M059J (cell line): ENCODE results near the gene ATP2C2. TPM values are rescaled to one million over a fixed set of nuclear protein-coding genes. Genes with fewer than 3 reads are reported as not detected.

Experiments used
- DNase-seq: peaks from one replicate; pipeline ENCODE4 v3.0.0-alpha.2; 2012; ENCODE audit warnings: low read depth
- total RNA-seq: library from RNA; depleted of rRNA; stranded (reverse); fragments of >200 nt; shearing (Covaris generic); gene quantifications from 2 replicates; pipeline ENCODE4 v1.2.3, GENCODE V29; 2014

The ATP2C2 gene
- total RNA-seq, 1 experiment from 2014 or later, result 0.07 TPM

DNA sequence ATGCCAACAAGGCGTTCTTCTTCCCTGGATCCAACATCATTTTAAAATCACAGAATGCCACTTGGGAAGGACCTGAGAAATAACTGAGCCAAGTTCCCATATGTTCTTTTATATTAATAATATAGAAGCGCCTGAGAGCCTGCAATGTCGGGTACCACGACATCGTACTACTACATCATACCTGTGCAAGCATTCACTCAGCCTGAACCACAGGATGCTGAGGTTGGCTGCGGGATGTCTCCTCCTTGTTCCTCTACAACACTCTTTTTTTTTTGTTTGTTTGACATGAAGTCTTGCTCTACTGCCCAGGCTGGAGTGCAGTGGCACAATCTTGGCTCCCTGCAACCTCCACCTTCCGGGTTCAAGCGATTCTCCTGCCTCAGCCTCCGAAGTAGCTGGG, 2.1 kb upstream of the ATP2C2 start:
- DNase-seq, result no peak

DNA sequence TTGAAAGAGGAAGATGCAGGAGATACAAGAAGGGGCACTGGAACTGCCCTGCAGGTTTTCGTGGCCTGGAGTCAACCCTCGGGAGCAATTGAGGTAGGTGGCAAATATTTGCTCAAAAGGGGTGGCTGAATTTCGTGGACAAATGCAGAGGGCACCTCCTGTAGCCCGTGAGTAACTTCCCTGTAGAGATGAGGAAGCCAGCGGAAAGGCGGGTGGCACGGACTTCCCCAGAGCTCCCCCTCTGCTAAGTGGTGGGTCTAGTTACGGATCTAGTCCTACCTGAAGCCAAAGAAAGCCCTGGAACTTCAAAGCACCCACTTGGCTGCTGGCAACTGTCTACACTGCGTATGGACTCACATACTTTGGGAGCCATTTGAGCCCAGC, 1.0 kb upstream of the ATP2C2 start:
- DNase-seq, result no peak

DNA sequence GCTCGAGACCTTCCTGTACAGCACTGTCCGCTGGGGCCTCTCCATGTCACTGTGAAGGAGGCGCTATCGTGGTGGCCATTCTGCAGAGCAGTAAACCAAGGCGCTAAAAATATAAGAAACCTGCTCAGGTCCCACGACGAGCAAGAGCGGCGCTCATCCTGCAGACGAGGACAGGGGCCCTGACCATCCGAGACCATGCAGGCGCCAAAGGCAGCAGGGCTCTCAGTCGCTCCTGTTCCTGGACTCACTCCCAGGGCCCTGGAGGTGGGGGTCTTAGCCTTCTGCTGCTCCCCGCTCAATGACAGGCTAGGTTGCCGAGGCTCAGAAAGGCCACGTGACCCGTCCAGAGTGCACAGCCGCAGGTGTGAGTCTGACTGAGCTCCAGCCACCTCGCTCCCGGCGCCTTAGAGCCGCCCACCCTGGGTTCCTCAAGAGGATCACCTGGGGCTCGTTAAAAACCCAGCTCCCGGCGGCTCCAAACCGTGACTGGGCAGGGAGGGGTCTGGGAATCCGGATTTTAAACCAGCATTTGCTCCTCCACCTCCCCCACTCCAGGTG, 509 bp upstream of the ATP2C2 start:
- no peak for DNase-seq

DNA sequence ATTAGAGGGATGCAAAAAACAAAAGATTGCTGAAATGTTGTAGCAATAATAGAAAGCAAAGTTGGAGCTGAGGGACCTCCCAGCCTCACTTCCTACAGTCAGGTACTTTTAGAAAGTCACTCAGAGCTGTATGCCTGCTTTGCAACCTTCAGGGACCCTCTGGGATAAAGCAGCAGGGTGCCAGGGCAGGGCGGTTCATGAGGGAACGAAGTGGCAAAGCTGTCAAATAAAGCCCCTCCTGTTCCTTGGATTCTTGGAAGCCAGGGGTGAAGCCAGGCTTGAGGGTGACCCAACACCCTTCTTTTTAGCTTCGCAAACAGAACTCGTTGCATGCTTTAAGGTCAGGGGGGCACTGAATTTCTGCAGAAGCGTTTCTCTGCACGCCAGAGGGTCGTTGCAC, 767 bp downstream of the ATP2C2 start:
- DNase-seq, result no peak

DNA sequence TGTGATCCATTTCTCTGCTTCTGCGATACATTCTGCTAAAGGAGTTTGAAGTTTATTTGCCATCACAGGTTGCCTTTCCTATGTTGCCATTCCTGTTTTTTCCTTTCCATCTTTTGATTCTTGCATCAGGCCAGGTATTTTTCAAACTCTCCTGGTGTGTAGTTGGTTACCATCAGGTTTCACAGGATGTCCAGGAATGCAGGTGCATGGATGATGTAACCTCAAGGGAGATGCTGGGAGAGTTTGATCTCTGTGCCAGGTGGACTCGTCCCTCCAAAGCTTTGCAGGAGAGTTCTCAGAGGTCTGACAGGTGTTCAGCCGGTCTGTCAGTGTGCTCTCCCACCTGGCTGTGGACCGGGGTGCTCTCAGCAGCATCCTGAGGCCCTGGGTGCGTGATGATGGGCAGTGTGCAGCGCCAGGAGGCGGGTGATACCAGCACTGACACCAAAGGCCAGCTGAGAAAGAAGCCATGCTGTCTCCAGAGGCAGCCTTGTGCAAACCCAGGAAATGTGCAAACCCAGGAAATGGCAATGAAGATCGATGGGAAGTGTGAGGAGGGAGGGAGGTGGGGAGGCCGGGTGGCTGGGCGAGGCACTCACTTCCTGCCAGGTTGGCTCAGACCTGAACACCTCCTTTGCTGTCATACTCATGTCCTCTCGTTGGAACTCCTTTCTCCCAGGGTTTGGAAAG, 1.7 kb downstream of the ATP2C2 start:
- no peak for DNase-seq

DNA sequence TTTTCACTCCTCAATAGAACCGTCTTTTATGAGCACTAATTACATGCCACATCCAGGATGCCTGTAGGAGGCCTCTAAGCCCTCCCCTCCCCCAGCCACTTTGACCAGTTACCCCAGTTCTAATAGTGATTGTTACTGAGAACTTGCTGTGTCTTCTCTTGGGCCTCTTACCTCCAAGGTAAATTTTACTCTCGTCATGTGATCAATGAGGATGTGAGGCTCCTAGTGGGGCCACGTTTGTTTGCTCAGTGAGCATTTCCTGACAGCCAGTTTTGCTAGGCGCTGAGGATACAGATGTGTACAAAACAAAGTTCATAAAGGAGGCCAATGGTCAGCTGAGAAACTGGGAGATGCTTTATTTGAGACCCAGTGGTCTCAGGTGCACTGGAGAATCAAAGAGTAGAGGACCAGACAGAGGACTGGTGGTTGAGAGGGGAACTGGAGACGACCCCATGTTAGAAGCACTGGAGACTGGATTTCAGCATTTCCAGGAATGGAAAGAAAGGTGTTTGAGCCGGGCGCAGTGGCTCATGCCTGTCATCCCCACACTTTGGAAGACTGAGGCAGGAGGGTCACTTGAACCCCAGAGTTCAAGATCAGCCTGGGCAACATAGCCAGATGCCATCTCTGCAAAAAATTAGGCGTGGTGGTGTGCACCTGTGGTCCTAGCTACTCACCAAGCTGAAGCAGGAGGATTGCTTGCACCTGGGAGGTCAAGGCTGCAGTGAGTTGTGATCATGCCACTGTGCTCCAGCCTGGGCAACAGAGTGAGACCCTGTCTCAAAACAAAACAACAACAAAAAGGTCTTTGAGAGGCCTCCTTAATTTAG, 2.6 kb downstream of the ATP2C2 start:
- no peak for DNase-seq

DNA sequence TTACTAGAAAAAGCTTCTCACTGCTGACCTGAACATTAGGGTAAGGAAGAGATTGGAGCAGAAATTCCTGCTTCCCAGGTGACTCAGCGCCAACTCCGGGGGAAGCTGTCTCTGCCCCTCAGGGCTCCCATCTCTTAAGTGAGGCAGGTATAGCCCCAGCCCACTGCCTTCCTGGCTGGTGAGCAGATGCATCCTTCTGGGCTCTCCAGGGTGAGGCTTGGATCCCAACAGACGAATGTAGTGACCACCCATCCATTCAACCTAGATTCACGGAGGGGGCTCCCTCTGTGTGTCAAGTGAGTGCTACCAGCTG, 3.2 kb downstream of the ATP2C2 start:
- DNase-seq, result no peak

DNA sequence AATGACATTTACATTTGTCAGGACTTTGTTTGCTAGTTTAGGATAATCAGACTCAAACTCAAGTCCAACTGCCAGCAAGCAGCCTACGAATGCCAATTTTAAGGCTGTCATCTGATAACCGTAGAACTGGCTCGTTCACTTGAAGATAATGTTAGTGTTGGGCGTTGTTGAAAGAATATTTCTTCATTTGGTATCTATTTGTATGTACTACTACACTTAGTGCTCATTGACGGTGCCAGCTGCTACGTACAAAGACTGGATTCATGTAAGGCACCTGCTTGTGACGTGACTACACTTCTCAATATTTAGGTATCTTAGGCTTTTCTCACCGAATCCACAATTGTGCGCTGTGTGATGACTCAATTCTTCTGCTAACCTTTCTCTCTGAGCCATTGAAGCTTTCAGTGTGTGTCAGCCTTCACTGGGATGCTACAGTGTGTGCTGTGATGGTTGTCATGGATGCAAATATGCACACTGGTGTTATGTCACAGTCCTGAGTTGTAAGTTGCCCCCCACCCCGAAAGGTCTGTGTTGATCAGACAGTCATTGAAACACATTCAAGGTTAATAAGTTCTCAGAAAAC, 5.7 kb downstream of the ATP2C2 start:
- DNase-seq, result peak; percentile 55

DNA sequence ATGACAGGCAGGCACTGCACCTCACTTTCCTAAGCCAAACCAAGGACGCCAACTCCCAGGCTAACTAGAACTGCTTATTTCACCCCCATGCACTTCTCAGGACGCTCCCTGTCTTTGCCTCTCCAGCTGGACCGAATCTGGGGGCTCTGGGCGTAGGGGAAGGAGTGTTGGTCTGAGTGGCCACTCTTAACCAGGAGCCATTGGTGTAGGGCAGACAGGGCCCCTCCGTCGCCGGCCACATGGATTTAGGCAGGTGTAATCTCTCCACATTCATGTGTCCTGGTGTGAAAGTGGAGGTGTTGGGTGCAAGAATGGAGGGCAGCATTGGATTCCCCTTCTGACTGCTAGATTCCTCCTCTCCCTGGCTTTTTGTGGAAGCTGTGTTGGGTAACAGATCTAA, 9.8 kb downstream of the ATP2C2 start:
- no peak for DNase-seq

DNA sequence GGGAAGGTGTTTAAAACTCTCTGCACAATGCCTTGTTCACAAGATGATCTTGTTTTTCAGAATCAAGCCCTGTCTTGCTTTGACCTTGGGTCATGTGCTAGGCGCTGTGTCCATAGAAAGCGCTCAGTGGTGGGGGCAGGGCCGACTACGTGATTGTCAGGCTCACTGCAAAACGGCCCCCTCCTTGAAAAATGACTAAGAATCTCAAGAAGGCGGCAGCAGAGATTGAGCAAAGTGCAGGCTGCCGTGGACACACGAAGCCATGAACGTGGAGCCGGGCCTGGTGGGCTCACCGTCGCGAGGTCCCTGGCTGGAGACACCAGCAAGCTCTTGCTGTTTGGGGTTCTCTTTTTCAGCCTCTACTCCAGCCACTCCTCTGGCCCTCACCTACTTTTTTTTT, 10.2 kb downstream of the ATP2C2 start:
- DNase-seq, result no peak

DNA sequence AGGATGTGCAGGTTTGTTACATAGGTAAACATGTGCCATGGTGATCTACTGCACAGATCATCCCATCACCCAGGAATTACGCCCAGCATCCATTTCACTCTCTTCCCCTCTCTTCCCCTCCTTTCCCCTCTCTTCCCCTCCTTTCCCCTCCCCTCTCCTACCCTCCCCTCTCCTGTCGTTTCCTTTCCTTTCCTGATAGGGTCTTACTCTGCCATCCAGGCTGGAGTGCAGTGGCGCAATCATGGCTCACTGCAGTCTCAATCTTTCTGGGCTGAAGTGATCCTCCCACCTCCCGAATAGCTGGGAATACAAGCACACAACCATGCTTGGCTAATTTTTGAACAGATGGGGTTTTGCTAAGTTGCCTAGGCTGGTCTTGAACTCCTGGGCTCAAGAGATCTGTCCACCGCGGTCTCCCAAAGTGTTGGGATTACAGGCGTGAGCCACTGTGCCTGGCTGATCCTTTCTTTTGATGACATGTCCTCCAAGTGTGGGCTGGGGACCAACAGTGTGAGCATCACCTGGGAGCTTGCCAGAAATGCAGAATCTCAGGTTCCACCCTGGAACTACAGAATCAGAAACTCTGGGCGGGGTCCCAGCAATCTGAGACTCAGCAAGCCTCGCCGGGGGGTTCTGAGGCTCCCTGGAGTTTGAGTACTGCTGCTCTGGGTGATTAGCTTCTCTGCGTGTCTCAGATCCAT, 10.8 kb downstream of the ATP2C2 start:
- DNase-seq, result no peak

DNA sequence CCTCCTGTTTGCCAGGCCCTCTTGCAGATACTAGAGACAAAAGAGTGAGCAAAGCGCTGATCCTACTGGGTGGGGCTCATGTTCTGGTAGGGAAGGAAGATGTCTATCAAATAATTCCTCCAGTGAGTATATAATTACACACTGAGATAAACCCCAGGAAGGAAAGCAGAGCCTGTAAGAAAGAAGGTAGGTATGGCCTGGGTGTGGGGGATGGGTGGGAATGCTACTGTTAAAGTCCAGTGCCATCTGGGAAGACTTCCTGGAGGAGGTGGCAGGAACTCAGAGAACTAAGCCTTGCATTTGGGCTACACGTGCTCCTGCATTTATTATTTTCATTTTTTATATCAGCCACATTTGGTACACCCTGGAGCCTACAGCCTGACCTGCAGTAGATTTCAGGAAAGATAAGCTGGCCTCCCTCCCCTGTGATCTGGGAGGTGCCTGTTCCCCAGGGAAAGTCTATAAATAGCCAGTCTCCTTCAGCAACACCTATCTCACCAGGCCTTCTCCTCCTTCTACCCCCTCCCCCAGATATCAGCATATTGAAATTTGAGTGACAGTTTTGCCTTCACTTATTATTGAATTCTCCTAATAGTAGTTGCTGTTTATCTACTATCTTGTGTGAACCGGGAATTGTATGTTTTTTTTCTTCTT, 11.5 kb downstream of the ATP2C2 start:
- DNase-seq, result no peak

DNA sequence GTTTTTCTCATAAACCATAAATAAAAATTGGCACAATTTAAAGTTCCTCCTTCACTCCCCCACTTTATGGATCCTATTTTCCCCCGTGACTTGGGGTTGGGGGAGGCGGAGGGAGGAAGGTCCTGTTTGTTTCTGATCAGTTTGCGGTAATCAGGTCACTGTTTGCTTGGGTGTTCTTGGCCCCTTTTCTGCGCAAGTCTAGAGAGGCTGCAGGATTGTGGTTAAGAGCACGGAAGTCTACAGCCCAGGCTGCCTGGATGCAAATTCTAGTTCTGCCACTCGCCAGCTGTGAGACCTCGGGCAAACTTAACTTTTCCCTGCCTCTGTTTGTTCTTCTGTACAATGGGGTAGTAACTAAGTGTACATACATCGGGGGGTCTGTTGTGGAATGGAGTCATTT, 12.1 kb downstream of the ATP2C2 start:
- no peak for DNase-seq

DNA sequence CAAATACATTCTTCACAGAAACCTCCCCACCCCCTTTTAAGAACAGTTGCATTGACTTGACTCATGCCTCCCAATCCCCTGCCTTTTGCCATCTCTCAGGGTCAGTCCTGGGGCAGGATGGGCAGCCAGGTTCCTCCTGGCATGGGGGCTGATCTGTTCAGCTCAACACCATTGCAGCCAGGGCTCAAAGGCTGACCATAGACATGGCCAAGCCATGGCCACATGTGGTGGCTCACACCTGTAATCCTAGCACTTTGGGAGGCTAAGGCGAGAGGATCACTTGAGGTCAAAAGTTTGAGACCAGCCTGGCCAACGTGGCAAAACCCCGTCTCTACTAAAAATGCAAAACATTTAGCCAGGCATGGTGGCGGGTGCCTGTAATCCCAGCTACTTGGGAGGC, 14.1 kb downstream of the ATP2C2 start:
- no peak for DNase-seq

DNA sequence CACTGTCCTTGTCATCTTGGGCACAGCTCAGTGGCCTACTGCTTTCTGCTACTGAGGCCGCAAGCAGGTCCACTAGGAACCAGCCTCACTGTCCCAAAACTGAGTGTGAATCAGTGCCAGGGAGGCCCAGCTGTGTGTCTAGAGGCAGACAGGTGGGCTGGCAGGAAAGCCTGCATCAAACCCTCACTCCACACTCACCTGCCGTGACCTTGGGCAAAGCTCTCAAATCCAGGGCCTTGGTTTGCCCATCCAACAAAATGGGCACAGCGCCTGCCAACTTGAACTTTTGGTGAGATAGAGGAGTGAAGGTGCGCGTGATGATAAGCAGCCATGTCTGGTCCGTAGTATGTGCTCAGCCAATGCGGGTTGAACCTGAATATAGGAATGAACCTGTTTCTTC, 14.8 kb downstream of the ATP2C2 start:
- DNase-seq, result no peak

DNA sequence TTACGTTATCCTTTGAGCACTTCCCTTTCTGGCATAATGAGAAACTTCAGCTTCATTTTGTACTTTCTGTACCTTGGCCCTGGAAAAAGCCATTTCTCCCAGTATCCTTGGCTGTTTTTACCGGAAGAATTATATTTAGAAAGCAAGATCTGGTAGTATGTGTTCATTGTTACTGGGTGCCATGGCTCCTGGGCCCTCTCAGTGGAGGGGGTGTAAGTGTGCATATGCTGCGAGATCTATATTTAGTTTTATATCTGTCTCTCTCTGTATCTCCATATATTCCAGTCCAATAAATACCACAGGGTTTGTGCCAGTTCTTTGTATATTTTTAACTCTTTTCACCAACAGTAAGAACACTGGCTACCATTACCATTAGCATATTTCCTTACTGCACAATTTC, 17.7 kb downstream of the ATP2C2 start:
- DNase-seq, result no peak

DNA sequence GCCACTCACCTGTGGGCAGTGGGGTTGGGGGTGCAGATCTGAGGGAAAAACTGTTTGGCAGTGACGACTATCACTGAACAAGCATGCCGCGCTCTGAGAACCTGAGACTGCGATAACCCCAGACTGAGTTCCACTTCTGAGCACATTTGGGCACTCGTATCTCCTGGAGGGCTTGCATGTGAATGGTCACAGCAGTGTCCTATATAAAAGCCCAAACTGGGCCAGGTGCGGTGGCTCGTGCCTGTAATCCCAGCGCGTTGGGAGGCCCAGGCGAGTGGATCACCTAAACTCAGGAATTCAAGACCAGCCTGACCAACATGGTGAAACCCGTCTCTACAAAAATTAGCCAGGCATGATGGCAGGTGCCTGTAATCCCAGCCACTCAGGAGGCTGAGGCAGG, 18.7 kb downstream of the ATP2C2 start:
- no peak for DNase-seq

DNA sequence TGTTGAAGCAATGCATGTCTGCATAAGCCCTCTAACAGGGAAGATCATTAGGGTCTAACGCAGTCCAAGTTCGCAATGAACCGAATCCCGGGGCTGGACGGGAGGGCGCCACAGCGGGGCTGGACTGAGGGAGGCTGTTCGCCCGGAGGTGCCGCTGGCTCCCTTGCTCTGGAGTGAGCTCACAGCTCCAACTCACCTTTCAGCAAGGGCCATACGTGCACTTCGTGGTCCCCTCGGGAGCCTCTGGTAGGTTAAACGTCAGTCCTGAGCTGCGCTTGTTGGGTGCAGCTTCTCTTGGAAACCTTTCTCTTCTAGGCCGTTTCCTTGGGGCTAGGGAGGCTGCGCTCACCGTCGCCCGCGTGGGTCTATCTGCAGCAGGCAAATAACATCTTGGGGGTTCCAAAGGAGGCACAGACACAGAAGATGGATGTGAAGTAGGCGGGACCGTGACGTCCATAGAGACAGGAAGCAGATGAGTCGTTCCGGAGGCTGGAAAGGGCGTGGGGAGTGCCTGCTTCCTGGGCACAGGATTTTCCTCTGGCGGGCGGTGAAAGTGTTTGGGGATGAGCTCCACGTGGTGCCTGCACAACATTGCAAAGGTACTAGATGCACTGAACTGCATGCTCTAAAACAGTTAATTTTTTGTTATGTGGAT, 21.9 kb downstream of the ATP2C2 start:
- peak; percentile 15 for DNase-seq

DNA sequence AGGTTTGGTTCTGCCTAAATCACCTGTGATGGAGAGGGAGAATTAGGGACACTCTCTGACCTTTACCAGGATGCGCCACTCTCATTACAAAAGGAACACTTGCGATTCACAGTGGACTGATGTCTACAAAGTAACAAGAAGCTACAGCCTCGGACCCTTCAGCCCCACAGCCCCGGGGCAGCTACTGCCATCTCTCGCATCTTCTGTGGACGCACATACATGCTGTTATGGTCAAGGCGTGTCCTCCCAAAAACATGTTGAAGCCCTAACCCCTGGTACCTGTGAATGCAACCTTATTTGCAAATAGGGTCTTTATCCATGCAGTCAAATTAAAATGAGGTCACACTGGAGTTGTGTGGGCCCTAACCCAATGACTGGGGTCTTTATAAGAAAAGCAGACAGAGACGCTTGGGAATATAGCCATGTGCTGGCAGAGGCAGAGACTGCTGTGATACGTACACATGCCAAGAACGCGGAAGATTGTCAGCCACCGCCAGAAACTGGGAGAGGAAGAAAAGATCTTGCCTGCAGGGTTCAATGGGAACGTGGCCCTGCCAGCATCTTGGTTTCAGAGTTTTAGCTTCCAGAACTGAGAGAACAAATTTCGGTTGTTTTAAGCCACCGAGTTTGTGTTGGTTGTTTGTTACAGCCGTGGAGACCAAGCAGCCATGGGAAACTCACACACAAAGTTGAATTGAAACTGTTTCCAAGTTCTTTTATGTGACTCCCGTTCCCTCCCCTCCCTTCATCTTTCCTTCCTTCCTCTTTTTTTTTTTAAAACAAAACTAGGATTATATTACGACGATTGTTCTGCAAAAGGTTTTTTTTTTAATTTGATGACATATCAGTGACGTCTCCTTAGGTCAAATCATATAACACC, 23.1 kb downstream of the ATP2C2 start:
- DNase-seq, result peak; percentile 45

DNA sequence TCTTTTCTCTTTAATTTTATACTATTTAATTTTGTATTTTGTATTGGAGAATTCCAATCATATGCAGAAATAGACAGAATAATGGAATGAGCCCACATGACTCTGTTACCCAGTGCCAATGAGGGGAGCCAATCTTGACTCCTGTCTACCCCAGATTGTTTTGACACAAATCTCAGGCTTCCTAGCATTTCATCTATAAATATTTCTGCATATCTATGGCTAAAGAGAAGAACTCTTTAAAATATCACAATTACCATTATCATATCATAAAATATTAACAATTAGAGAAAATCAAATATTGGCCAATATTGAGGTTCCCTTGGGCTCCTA, 23.7 kb downstream of the ATP2C2 start:
- DNase-seq, result no peak
